ENCODE results near the gene MTRF1. TPM values are rescaled to one million over a fixed set of nuclear protein-coding genes. Genes with fewer than 3 reads are reported as not detected.
"Not testable (repeated sequence)": the region's sequence is repeated elsewhere in the genome, so short reads cannot be mapped to it uniquely, and the experiment has no call there.

Gene MTRF1
- total RNA-seq, 2 donors from 2014 or later = 15.0 to 15.4 TPM

GRCh38 chr13:41179593-41180250 is 83.7 kb downstream of the MTRF1 start:
- no peak for TF ChIP-seq CTCF (conservative IDR thresholded peaks at IDR 0.05)
- 90 to 100% methylated on average over 1 to 4 of the region's 4 CpGs for WGBS, 2 experiments (ENCODE audit: insufficient coverage in 1 of 2, insufficient read length in 1 of 2)

GRCh38 chr13:41178040-41178439 is 85.3 kb downstream of the MTRF1 start:
- Mint-ChIP-seq H3K27ac (no peak overlapping the region), H3K9me3 (peaks cover 52% of the 10 kb centered on the region), H3K4me1 (no peaks in the 10 kb centered on the region), H3K4me3 (no peak overlapping the region), H3K27me3 (ENCODE audit: insufficient read depth) (no peaks in the 10 kb centered on the region), H3K36me3 (ENCODE audit: low read depth) (peaks cover 16% of the 10 kb centered on the region)
- DNase-seq = no peak
- no peaks in the 10 kb centered on the region for H3K27me3 ChIP-seq (ENCODE audit: control insufficient read depth, insufficient read depth, low read length, poor library complexity, severe bottlenecking)
- peaks cover 27% of the 10 kb centered on the region for H3K9me3 ChIP-seq (ENCODE audit: control insufficient read depth, low read length)
- H3K4me1 ChIP-seq (ENCODE audit: control insufficient read depth, insufficient read depth, low read length) = no peaks in the 10 kb centered on the region
- no peak for TF ChIP-seq CTCF (conservative IDR thresholded peaks at IDR 0.05)
- H3K27ac ChIP-seq (ENCODE audit: low read depth, low read length) = no peak overlapping the region
- H3K4me3 ChIP-seq (ENCODE audit: low read length) = no peak overlapping the region
- H3K9ac ChIP-seq (ENCODE audit: extremely low read depth, low read length, poor library complexity, severe bottlenecking) = no peak overlapping the region
- WGBS, 2 experiments (ENCODE audit: insufficient coverage in 1 of 2, insufficient read length in 1 of 2) = 89 to 96% methylated on average over 4 to 6 of the region's 7 CpGs
- no peaks in the 10 kb centered on the region for H3K36me3 ChIP-seq (ENCODE audit: control insufficient read depth, insufficient read depth, low read length)

More at GRCh38 chr13:41179593-41180250, 83.7 kb downstream of the MTRF1 start:
- Mint-ChIP-seq H3K27me3 (ENCODE audit: insufficient read depth) (no peaks in the 10 kb centered on the region), H3K27ac (no peak overlapping the region), H3K4me1 (no peaks in the 10 kb centered on the region), H3K36me3 (ENCODE audit: low read depth) (peaks cover 9% of the 10 kb centered on the region), H3K4me3 (no peak overlapping the region), H3K9me3 (peaks cover 40% of the 10 kb centered on the region)
- no peak overlapping the region for H3K9ac ChIP-seq (ENCODE audit: extremely low read depth, low read length, poor library complexity, severe bottlenecking)
- no peaks in the 10 kb centered on the region for H3K36me3 ChIP-seq (ENCODE audit: control insufficient read depth, insufficient read depth, low read length)
- H3K4me3 ChIP-seq (ENCODE audit: low read length) = no peak overlapping the region
- DNase-seq = no peak
- H3K27ac ChIP-seq (ENCODE audit: low read depth, low read length) = no peak overlapping the region
- H3K4me1 ChIP-seq (ENCODE audit: control insufficient read depth, insufficient read depth, low read length) = no peaks in the 10 kb centered on the region
- no peaks in the 10 kb centered on the region for H3K27me3 ChIP-seq (ENCODE audit: control insufficient read depth, insufficient read depth, low read length, poor library complexity, severe bottlenecking)
- H3K9me3 ChIP-seq (ENCODE audit: control insufficient read depth, low read length) = peaks cover 22% of the 10 kb centered on the region

- H3K9me3 ChIP-seq (ENCODE audit: control insufficient read depth, low read length) = peaks cover 27% of the 10 kb centered on the region
- Mint-ChIP-seq H3K27me3 (ENCODE audit: insufficient read depth) (no peaks in the 10 kb centered on the region), H3K9me3 (peaks cover 56% of the 10 kb centered on the region), H3K4me3 (no peak overlapping the region), H3K27ac (no peak overlapping the region), H3K4me1 (no peaks in the 10 kb centered on the region), H3K36me3 (ENCODE audit: low read depth) (peaks cover 16% of the 10 kb centered on the region)
- H3K27ac ChIP-seq (ENCODE audit: low read depth, low read length) = no peak overlapping the region
- H3K27me3 ChIP-seq (ENCODE audit: control insufficient read depth, insufficient read depth, low read length, poor library complexity, severe bottlenecking) = no peaks in the 10 kb centered on the region
- H3K36me3 ChIP-seq (ENCODE audit: control insufficient read depth, insufficient read depth, low read length) = no peaks in the 10 kb centered on the region
- H3K4me1 ChIP-seq (ENCODE audit: control insufficient read depth, insufficient read depth, low read length) = no peaks in the 10 kb centered on the region
- DNase-seq = no peak
- no peak for TF ChIP-seq CTCF (conservative IDR thresholded peaks at IDR 0.05)
- 40% methylated on average over 2 of the region's 2 CpGs; no CpG with 5 or more reads in 1 of the 2 experiments for WGBS, 2 experiments (ENCODE audit: insufficient coverage in 1 of 2, insufficient read length in 1 of 2)
- H3K9ac ChIP-seq (ENCODE audit: extremely low read depth, low read length, poor library complexity, severe bottlenecking) = no peak overlapping the region
- H3K4me3 ChIP-seq (ENCODE audit: low read length) = no peak overlapping the region
Observed at GRCh38 chr13:41177616-41178015, 85.8 kb downstream of the MTRF1 start.

- H3K9me3 ChIP-seq (ENCODE audit: control insufficient read depth, low read length) = peaks cover 27% of the 10 kb centered on the region
- not testable (repeated sequence) for H3K4me1 Mint-ChIP-seq; H3K36me3 ChIP-seq (ENCODE audit: control insufficient read depth, insufficient read depth, low read length); DNase-seq; H3K27ac ChIP-seq (ENCODE audit: low read depth, low read length); H3K27me3 Mint-ChIP-seq (ENCODE audit: insufficient read depth); H3K27me3 ChIP-seq (ENCODE audit: control insufficient read depth, insufficient read depth, low read length, poor library complexity, severe bottlenecking); H3K9ac ChIP-seq (ENCODE audit: extremely low read depth, low read length, poor library complexity, severe bottlenecking); H3K4me1 ChIP-seq (ENCODE audit: control insufficient read depth, insufficient read depth, low read length); H3K27ac Mint-ChIP-seq; H3K4me3 ChIP-seq (ENCODE audit: low read length); H3K4me3 Mint-ChIP-seq
- Mint-ChIP-seq H3K9me3 (peaks cover 64% of the 10 kb centered on the region), H3K36me3 (ENCODE audit: low read depth) (peaks cover 16% of the 10 kb centered on the region)
- WGBS, 2 experiments (ENCODE audit: insufficient coverage in 1 of 2, insufficient read length in 1 of 2) = 95 to 96% methylated on average over 3 to 8 of the region's 8 CpGs
Observed at GRCh38 chr13:41175576-41175975, 87.8 kb downstream of the MTRF1 start.
